ENCODE results near the gene ZNF519.

ZNF519 gene

GRCh38 chr18:14098428-14098827 lies 33.8 kb downstream of the ZNF519 start:
- DNase-seq (ENCODE audit: low read depth in 3 of 3): no peak

- no peak for DNase-seq (ENCODE audit: low read depth in 3 of 3)
Observed at GRCh38 chr18:14097761-14098160, 34.5 kb downstream of the ZNF519 start.

GRCh38 chr18:14093307-14093915 lies 38.8 kb downstream of the ZNF519 start:
- DNase-seq (ENCODE audit: low read depth in 3 of 3): no peak

GRCh38 chr18:14092625-14093306 lies 39.5 kb downstream of the ZNF519 start:
- DNase-seq (ENCODE audit: low read depth in 3 of 3): no peak

- no peak for DNase-seq (ENCODE audit: low read depth in 3 of 3)
Observed at GRCh38 chr18:14089781-14090180, 42.5 kb downstream of the ZNF519 start.

GRCh38 chr18:14089191-14089590 lies 43.0 kb downstream of the ZNF519 start:
- no peak for DNase-seq (ENCODE audit: low read depth in 3 of 3)

GRCh38 chr18:14086458-14087231 lies 45.6 kb downstream of the ZNF519 start:
- DNase-seq (ENCODE audit: low read depth in 3 of 3): no peak

- DNase-seq (ENCODE audit: low read depth in 3 of 3): no peak
Observed at GRCh38 chr18:14085770-14086457, 46.3 kb downstream of the ZNF519 start.

GRCh38 chr18:14075196-14075595 lies 57.0 kb downstream of the ZNF519 start:
- no peak for DNase-seq (ENCODE audit: low read depth in 3 of 3)

GRCh38 chr18:14074187-14074586 lies 58.0 kb downstream of the ZNF519 start:
- DNase-seq (ENCODE audit: low read depth in 3 of 3): no peak

GRCh38 chr18:14053661-14054060 lies 78.6 kb downstream of the ZNF519 start:
- DNase-seq (ENCODE audit: low read depth in 3 of 3): no peak
